GM12872 (cell line): Measurements from ENCODE around the gene PDE3B.

ENCODE experiments used
- CTCF ChIP-seq: IDR thresholded peaks from 3 replicates; pipeline ENCODE4 v1.5.1; 2011; ENCODE audit warnings: low read depth, mild to moderate bottlenecking, low read length, moderate library complexity; ENCODE audit not compliant: insufficient read depth

The PDE3B gene

GRCh38 chr11:14673824-14674405 is 30.3 kb downstream of the PDE3B start:
- no peak for TF ChIP-seq CTCF

GRCh38 chr11:14676068-14676467 is 32.5 kb downstream of the PDE3B start:
- TF ChIP-seq CTCF = no peak

GRCh38 chr11:14677146-14677545 is 33.5 kb downstream of the PDE3B start:
- TF ChIP-seq CTCF = no peak

- TF ChIP-seq CTCF = no peak
Measured at GRCh38 chr11:14678350-14678749, 34.7 kb downstream of the PDE3B start.

- TF ChIP-seq CTCF = no peak
Measured at GRCh38 chr11:14679662-14680061, 36.1 kb downstream of the PDE3B start.

- TF ChIP-seq CTCF = no peak
Measured at GRCh38 chr11:14687456-14687855, 43.9 kb downstream of the PDE3B start.

- TF ChIP-seq CTCF = no peak
Measured at GRCh38 chr11:14687943-14688627, 44.5 kb downstream of the PDE3B start.
